Epithelial cell of esophagus (primary cell): ENCODE data around the gene CACNA1B.
"Not testable (repeated sequence)": the region's sequence is repeated elsewhere in the genome, so short reads cannot be mapped to it uniquely, and the experiment has no call there.

Source experiments
- DNase-seq: peaks from one replicate; pipeline ENCODE4 v3.0.0; 2010; ENCODE audit warnings: low read depth
- H3K4me3 ChIP-seq: 2 replicates; pipeline ENCODE4 v1.5.1; 2011; ENCODE audit warnings: mild to moderate bottlenecking, low read length, control low read depth
- CTCF ChIP-seq: IDR thresholded peaks from 2 replicates; pipeline ENCODE4 v1.5.1; 2011; ENCODE audit warnings: low read depth, mild to moderate bottlenecking, low read length, control low read depth, inconsistent platforms; ENCODE audit not compliant: insufficient read depth; ENCODE audit errors: missing control alignments

CACNA1B gene

GRCh38 chr9:137877506-137878122 is at the start of gene CACNA1B:
CACNA1B (plus strand) TSS chr9:137877782; CDS start chr9:137877934, 152 bp downstream.
- H3K4me3 ChIP-seq, DNase-seq: not testable (repeated sequence)

- H3K4me3 ChIP-seq, result no peak overlapping the region
- DNase-seq, result no peak
- no peak for TF ChIP-seq CTCF
Measured at GRCh38 chr9:137827908-137828526, 49.6 kb upstream of the CACNA1B start.

- DNase-seq, result no peak
- no peak for TF ChIP-seq CTCF
- H3K4me3 ChIP-seq, result no peak overlapping the region
Measured at GRCh38 chr9:137828527-137829259, 48.9 kb upstream of the CACNA1B start.

- no peak for DNase-seq
Measured at GRCh38 chr9:137829260-137829996, 48.2 kb upstream of the CACNA1B start.

GRCh38 chr9:137832191-137832700 is 45.3 kb upstream of the CACNA1B start:
- DNase-seq, result no peak
- no peak for TF ChIP-seq CTCF
- no peak overlapping the region for H3K4me3 ChIP-seq

More at GRCh38 chr9:137829260-137829996, 48.2 kb upstream of the CACNA1B start:
- TF ChIP-seq CTCF, result no peak
- no peak overlapping the region for H3K4me3 ChIP-seq

GRCh38 chr9:137832830-137833590 is 44.6 kb upstream of the CACNA1B start:
- DNase-seq, result no peak
- no peak overlapping the region for H3K4me3 ChIP-seq
- TF ChIP-seq CTCF, result no peak
